Cerebellar cortex (tissue), 1 donor: Measurements from ENCODE around the gene ILF3.

ENCODE experiments used
- DNase-seq: peaks from one replicate; pipeline ENCODE4 v3.0.0-alpha.2; 2015; ENCODE audit warnings: low spot score

ILF3 gene

GRCh38 chr19:10695401-10696398 is 41.6 kb downstream of the ILF3 start:
- peak; percentile 97 for DNase-seq

GRCh38 chr19:10699650-10700335 is 45.6 kb downstream of the ILF3 start:
- DNase-seq: peak; percentile 74

- no peak for DNase-seq
Observed at GRCh38 chr19:10701955-10702525, 47.9 kb downstream of the ILF3 start.

GRCh38 chr19:10706990-10707389 is 52.8 kb downstream of the ILF3 start:
- no peak for DNase-seq

- DNase-seq: no peak
Observed at GRCh38 chr19:10707440-10707839, 53.3 kb downstream of the ILF3 start.

- no peak for DNase-seq
Observed at GRCh38 chr19:10708291-10708690, 54.1 kb downstream of the ILF3 start.

- no peak for DNase-seq
Observed at GRCh38 chr19:10712045-10712444, 57.9 kb downstream of the ILF3 start.

GRCh38 chr19:10712754-10713153 is 58.6 kb downstream of the ILF3 start:
- DNase-seq: no peak

GRCh38 chr19:10713317-10713716 is 59.2 kb downstream of the ILF3 start:
- no peak for DNase-seq

GRCh38 chr19:10717054-10717355 is 62.9 kb downstream of the ILF3 start:
- no peak for DNase-seq

- peak; percentile 100 for DNase-seq
Observed at GRCh38 chr19:10717356-10718204, 63.4 kb downstream of the ILF3 start, which contains the start of gene DNM2. Gene DNM2 (plus strand): TSS chr19:10718079. CDS start chr19:10718243, 164 bp downstream.

GRCh38 chr19:10718205-10719196 is 64.4 kb downstream of the ILF3 start:
- peak; percentile 75 for DNase-seq

- DNase-seq: peak; percentile 39
Observed at GRCh38 chr19:10719466-10719961, 65.4 kb downstream of the ILF3 start.

GRCh38 chr19:10720607-10721125 is 66.5 kb downstream of the ILF3 start:
- no peak for DNase-seq

- no peak for DNase-seq
Observed at GRCh38 chr19:10723591-10723990, 69.4 kb downstream of the ILF3 start.

- DNase-seq: no peak
Observed at GRCh38 chr19:10724573-10725071, 70.5 kb downstream of the ILF3 start.

- no peak for DNase-seq
Observed at GRCh38 chr19:10725415-10725814, 71.3 kb downstream of the ILF3 start.

- no peak for DNase-seq
Observed at GRCh38 chr19:10726268-10726667, 72.1 kb downstream of the ILF3 start.

- DNase-seq: no peak
Observed at GRCh38 chr19:10727685-10728201, 73.6 kb downstream of the ILF3 start.

GRCh38 chr19:10729411-10729810 is 75.3 kb downstream of the ILF3 start:
- DNase-seq: no peak
